Putamen (tissue), 1 donor: ENCODE measurements around the gene PEX1.
A peak's percentile ranks its signal among the peaks of the same experiment; 100 is the strongest.
"Not testable (repeated sequence)": the region's sequence is repeated elsewhere in the genome, so short reads cannot be mapped to it uniquely, and the experiment has no call there.

ENCODE experiments used
- DNase-seq: peaks from one replicate; pipeline ENCODE4 v3.0.0-alpha.2; 2016; ENCODE audit warnings: low spot score

Gene PEX1

GRCh38 chr7:92528188-92528957 is at the start of gene PEX1, which contains the start of gene RBM48:
TSS of gene PEX1 (minus strand) at chr7:92528520. CDS start at chr7:92528435, 85 bp downstream.
TSS of gene RBM48 (plus strand) at chr7:92528795. CDS start at chr7:92528814, 19 bp downstream.
- DNase-seq, result peak; percentile 99

- DNase-seq, result no peak
These were observed 48.0 kb upstream of the PEX1 start for GRCh38 chr7:92576296-92576695.

- DNase-seq, result no peak
These were observed 40.8 kb upstream of the PEX1 start for GRCh38 chr7:92569137-92569536.

- DNase-seq, result no peak
These were observed 39.1 kb upstream of the PEX1 start for GRCh38 chr7:92567460-92567859.

- DNase-seq, result no peak
These were observed 35.0 kb upstream of the PEX1 start for GRCh38 chr7:92563345-92563744.

- no peak for DNase-seq
These were observed 32.3 kb upstream of the PEX1 start for GRCh38 chr7:92560602-92561001.

GRCh38 chr7:92557808-92558362 is 29.6 kb upstream of the PEX1 start:
- DNase-seq, result no peak

GRCh38 chr7:92557249-92557648 is 28.9 kb upstream of the PEX1 start:
- DNase-seq, result no peak

GRCh38 chr7:92550194-92550593 is 21.9 kb upstream of the PEX1 start:
- no peak for DNase-seq

GRCh38 chr7:92547579-92547978 is 19.3 kb upstream of the PEX1 start:
- no peak for DNase-seq

GRCh38 chr7:92546856-92547497 is 18.7 kb upstream of the PEX1 start:
- DNase-seq, result no peak

GRCh38 chr7:92545116-92545515 is 16.8 kb upstream of the PEX1 start:
- DNase-seq, result not testable (repeated sequence)

- DNase-seq, result not testable (repeated sequence)
These were observed 15.2 kb upstream of the PEX1 start for GRCh38 chr7:92543542-92543941.

- DNase-seq, result no peak
These were observed 6.3 kb upstream of the PEX1 start for GRCh38 chr7:92534572-92534971.

- DNase-seq, result no peak
These were observed 591 bp upstream of the PEX1 start for GRCh38 chr7:92528958-92529264.

- DNase-seq, result peak; percentile 26
These were observed 776 bp downstream of the PEX1 start for GRCh38 chr7:92527300-92528187.

- no peak for DNase-seq
These were observed 5.2 kb downstream of the PEX1 start for GRCh38 chr7:92523110-92523509.

- DNase-seq, result no peak
These were observed 8.3 kb downstream of the PEX1 start for GRCh38 chr7:92520024-92520423.

- no peak for DNase-seq
These were observed 10.7 kb downstream of the PEX1 start for GRCh38 chr7:92517631-92518030.

- DNase-seq, result no peak
These were observed 15.0 kb downstream of the PEX1 start for GRCh38 chr7:92513167-92513902.

- DNase-seq, result no peak
These were observed 19.4 kb downstream of the PEX1 start for GRCh38 chr7:92508946-92509345.

GRCh38 chr7:92506363-92506762 is 22.0 kb downstream of the PEX1 start:
- DNase-seq, result no peak
